ENCODE results near the gene DHX35. TPM values are rescaled to one million over a fixed set of nuclear protein-coding genes. Genes with fewer than 3 reads are reported as not detected.

The DHX35 gene
- total RNA-seq, 4 donors from 2014 or later = 4.4 to 14.7 (median 10.8) TPM

DNA sequence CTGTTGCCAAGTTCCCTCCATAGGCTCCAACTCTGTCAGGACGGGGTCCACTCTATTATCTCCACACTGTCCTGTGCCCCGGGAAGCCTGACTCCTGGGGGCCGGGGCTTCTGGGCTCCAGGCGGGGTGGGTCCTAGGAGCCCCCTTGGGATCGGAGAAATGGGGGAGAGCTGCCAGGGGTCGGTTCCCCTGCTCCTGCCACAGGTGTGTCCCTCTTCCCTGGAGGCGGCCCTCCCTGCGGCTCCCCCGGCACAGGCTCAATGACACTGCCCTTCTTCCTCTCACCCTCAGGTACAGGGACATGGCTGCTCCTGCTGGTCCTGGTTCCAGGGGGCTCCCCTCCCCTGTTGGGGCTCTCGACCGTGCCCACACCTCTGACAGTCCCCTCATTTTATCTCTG lies 110.0 kb downstream of the DHX35 start:
- Histone ChIP-seq H3K36me3 (no peaks in the 10 kb centered on the region), H3K27ac (no peak overlapping the region), H3K27me3 (peaks cover 0 to 63% (median 0%) of the 10 kb centered on the region in 4 donors), H3K4me1 (no peaks in the 10 kb centered on the region), H3K4me3 (no peak overlapping the region), H3K9me3 (peaks cover 0 to 6% (median 0%) of the 10 kb centered on the region in 3 donors)
- TF ChIP-seq POLR2A (IDR thresholded peaks at IDR 0.05) = no peak
- TF ChIP-seq, protein P1, sequence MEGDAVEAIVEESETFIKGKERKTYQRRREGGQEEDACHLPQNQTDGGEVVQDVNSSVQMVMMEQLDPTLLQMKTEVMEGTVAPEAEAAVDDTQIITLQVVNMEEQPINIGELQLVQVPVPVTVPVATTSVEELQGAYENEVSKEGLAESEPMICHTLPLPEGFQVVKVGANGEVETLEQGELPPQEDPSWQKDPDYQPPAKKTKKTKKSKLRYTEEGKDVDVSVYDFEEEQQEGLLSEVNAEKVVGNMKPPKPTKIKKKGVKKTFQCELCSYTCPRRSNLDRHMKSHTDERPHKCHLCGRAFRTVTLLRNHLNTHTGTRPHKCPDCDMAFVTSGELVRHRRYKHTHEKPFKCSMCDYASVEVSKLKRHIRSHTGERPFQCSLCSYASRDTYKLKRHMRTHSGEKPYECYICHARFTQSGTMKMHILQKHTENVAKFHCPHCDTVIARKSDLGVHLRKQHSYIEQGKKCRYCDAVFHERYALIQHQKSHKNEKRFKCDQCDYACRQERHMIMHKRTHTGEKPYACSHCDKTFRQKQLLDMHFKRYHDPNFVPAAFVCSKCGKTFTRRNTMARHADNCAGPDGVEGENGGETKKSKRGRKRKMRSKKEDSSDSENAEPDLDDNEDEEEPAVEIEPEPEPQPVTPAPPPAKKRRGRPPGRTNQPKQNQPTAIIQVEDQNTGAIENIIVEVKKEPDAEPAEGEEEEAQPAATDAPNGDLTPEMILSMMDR (IDR thresholded peaks at IDR 0.05) = no peak
- DNase-seq = no peak
- 62 to 70% methylated on average over 2 to 6 of the region's 11 CpGs for WGBS, 2 donors
- intact Hi-C loops (cut with DNase I) = no loop called here

DNA sequence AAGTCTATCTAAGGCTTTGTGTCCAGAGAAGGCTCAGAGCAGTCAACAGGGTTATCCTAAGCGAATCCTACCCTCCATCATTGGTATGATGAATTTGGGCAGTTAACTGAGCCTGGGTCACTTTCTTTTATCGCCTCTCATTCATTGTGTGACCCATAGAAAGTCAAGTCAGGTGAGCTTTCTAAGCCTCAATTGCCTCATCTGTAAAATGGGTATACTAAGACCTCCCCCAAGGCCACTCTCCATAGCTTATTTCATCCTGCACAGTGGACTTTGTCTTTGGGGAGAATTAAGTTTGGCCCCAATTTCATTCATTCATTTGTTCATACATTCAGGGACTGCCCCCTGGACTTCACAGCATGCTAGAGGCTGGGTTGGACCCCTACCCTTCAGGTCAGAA lies 110.5 kb downstream of the DHX35 start:
- Histone ChIP-seq H3K4me3 (no peak overlapping the region), H3K36me3 (no peaks in the 10 kb centered on the region), H3K27me3 (peaks cover 0 to 69% (median 0%) of the 10 kb centered on the region in 4 donors), H3K9me3 (peaks cover 0 to 6% (median 0%) of the 10 kb centered on the region in 3 donors), H3K27ac (no peak overlapping the region), H3K4me1 (no peaks in the 10 kb centered on the region)
- no peak for DNase-seq
- TF ChIP-seq, protein P1 (IDR thresholded peaks at IDR 0.05) = no peak
- no peak for TF ChIP-seq POLR2A (IDR thresholded peaks at IDR 0.05)
- 76 to 94% methylated on average over 2 of the region's 2 CpGs for WGBS, 2 donors
- intact Hi-C loops (cut with DNase I) = no loop called here

DNA sequence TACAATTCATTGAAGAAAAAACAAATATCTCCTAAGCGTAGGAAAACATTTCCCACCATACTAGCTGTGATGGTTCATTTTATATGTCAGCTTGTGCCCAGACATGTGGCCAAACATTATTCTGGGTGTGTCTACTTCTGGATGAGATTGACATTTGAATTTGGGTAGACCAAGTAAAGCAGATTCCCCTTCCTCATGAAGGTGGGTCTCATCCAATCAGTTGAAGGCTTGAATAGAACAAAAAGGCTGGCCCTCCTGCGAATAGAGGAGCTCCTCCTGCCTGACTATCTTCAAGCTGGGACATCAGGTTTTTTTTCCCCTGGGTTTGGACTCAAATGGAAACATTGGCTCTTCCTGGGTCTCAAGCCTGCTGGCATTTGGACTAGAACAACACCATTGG lies 113.6 kb downstream of the DHX35 start:
- no peaks in the 10 kb centered on the region for H3K4me1 ChIP-seq
- 76 to 82% methylated on average over 2 of the region's 2 CpGs for WGBS, 2 donors
- no peaks in the 10 kb centered on the region for H3K36me3 ChIP-seq
- H3K27me3 ChIP-seq = peaks cover 0 to 57% (median 0%) of the 10 kb centered on the region in 4 donors
- intact Hi-C loops (cut with DNase I) = no loop called here
- no peak overlapping the region for H3K27ac ChIP-seq
- no peak overlapping the region for H3K4me3 ChIP-seq
- no peaks in the 10 kb centered on the region for H3K9me3 ChIP-seq
- no peak for DNase-seq
- TF ChIP-seq, protein P1 (IDR thresholded peaks at IDR 0.05) = no peak
- no peak for TF ChIP-seq POLR2A (IDR thresholded peaks at IDR 0.05)

DNA sequence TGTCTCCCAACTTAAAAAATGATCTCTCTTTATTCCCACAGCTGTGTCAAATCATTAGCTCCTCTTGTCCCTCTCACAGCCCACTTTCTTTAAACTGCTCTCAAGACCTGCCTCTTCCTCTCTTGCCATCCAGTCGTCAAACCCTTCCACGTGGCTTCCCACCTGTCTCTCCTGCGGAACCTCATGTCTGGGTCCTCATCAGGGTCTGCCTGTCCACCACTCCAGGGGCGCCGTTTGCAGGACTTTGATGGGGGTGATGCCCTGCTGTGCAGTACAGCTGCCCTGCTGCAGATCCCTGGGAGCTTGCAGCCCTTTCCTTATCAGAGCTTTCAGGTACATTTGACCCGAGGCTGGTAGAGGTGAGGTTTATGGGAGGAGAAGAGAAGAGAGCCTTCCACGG lies 114.8 kb downstream of the DHX35 start:
- WGBS, 2 donors = 33 to 36% methylated on average over 5 to 7 of the region's 7 CpGs
- no peaks in the 10 kb centered on the region for H3K4me1 ChIP-seq
- TF ChIP-seq, protein P1 (IDR thresholded peaks at IDR 0.05) = no peak
- no peak for TF ChIP-seq POLR2A (IDR thresholded peaks at IDR 0.05)

DNA sequence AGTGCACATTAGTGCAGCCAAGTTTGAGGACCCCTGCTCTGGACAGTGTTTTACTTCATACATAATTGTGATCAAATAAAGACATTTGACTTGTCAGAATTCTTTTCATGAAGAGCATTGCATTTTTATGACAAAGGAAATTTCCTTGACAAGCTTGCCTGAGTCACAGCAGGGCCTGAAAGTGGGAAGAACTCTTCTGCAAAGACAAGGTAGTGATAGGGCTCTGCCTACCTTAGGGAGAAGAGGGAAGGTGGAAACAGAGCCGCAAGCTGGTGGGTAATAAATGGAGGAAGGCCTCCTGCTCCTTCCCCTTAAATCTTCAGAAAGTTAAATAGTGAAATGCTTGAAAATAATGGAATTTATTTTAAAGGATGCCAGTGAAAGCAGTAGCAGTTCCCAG lies 118.2 kb downstream of the DHX35 start:
- Histone ChIP-seq H3K4me3 (no peak overlapping the region), H3K27ac (no peak overlapping the region), H3K9me3 (peaks cover 0 to 2% (median 0%) of the 10 kb centered on the region in 3 donors), H3K4me1 (no peaks in the 10 kb centered on the region), H3K27me3 (peaks cover 0 to 67% (median 0%) of the 10 kb centered on the region in 4 donors), H3K36me3 (no peaks in the 10 kb centered on the region)
- TF ChIP-seq, protein P1 (IDR thresholded peaks at IDR 0.05) = no peak
- no peak for TF ChIP-seq POLR2A (IDR thresholded peaks at IDR 0.05)
- intact Hi-C loops (cut with DNase I) = no loop called here
- 90 to 92% methylated on average over 1 of the region's 1 CpG for WGBS, 2 donors
- no peak for DNase-seq

More for the DNA sequence above, 114.8 kb downstream of the DHX35 start:
- Histone ChIP-seq H3K36me3 (no peaks in the 10 kb centered on the region), H3K4me3 (no peak overlapping the region), H3K9me3 (no peaks in the 10 kb centered on the region), H3K27me3 (peaks cover 0 to 63% (median 0%) of the 10 kb centered on the region in 4 donors), H3K27ac (no peak overlapping the region)
- intact Hi-C loops (cut with DNase I) = no loop called here
- DNase-seq = no peak

Data from esophagus squamous epithelium (tissue), 5 donors.